NCI-H774 (cell line): Measurements from ENCODE around the gene ARHGEF25.
"Not testable (repeated sequence)": the region's sequence is repeated elsewhere in the genome, so short reads cannot be mapped to it uniquely, and the experiment has no call there.

ENCODE experiments used
- DNase-seq: peaks from one replicate; lab custom pipeline; 2025; lab: John Stamatoyannopoulos, UW

The ARHGEF25 gene

GRCh38 chr12:57611108-57611826, at the start of gene ARHGEF25:
TSS of gene ARHGEF25 (plus strand) at chr12:57611435. CDS start at chr12:57611895, 460 bp downstream.
- DNase-seq, result peak; percentile 47

- no peak for DNase-seq
Measured at GRCh38 chr12:57563358-57563757, 47.9 kb upstream of the ARHGEF25 start.

- DNase-seq, result no peak
Measured at GRCh38 chr12:57564178-57564740, 47.0 kb upstream of the ARHGEF25 start.

- DNase-seq, result no peak
Measured at GRCh38 chr12:57568838-57569237, 42.4 kb upstream of the ARHGEF25 start.

GRCh38 chr12:57569858-57570257, 41.4 kb upstream of the ARHGEF25 start:
- DNase-seq, result no peak

- not testable (repeated sequence) for DNase-seq
Measured at GRCh38 chr12:57570438-57570837, 40.8 kb upstream of the ARHGEF25 start.

- DNase-seq, result no peak
Measured at GRCh38 chr12:57571926-57572762, 39.1 kb upstream of the ARHGEF25 start.

GRCh38 chr12:57574795-57575194, 36.4 kb upstream of the ARHGEF25 start:
- DNase-seq, result no peak

GRCh38 chr12:57575771-57576612, 35.2 kb upstream of the ARHGEF25 start:
- DNase-seq, result no peak

GRCh38 chr12:57576613-57577160, 34.5 kb upstream of the ARHGEF25 start:
- DNase-seq, result no peak

GRCh38 chr12:57577981-57578758, 33.1 kb upstream of the ARHGEF25 start:
- no peak for DNase-seq

- DNase-seq, result no peak
Measured at GRCh38 chr12:57579011-57579410, 32.2 kb upstream of the ARHGEF25 start.

- no peak for DNase-seq
Measured at GRCh38 chr12:57579677-57580465, 31.4 kb upstream of the ARHGEF25 start.

GRCh38 chr12:57580466-57580795, 30.8 kb upstream of the ARHGEF25 start:
- DNase-seq, result no peak

- no peak for DNase-seq
Measured at GRCh38 chr12:57581802-57582201, 29.4 kb upstream of the ARHGEF25 start.

- DNase-seq, result no peak
Measured at GRCh38 chr12:57582440-57582839, 28.8 kb upstream of the ARHGEF25 start.

- peak; percentile 71 for DNase-seq
Measured at GRCh38 chr12:57583008-57583831, 28.0 kb upstream of the ARHGEF25 start.

GRCh38 chr12:57584050-57584449, 27.2 kb upstream of the ARHGEF25 start:
- no peak for DNase-seq

GRCh38 chr12:57584690-57585089, 26.5 kb upstream of the ARHGEF25 start:
- DNase-seq, result no peak
